HepG2 (cell line): ENCODE measurements around the gene NLE1. TPM values are rescaled to one million over a fixed set of nuclear protein-coding genes. Genes with fewer than 3 reads are reported as not detected.
A peak's percentile ranks its signal among the peaks of the same experiment; 100 is the strongest.

Experiments
- FOSL1 ChIP-seq: sonication (generic); formaldehyde crosslinking; IDR thresholded peaks from 2 replicates; pipeline ENCODE4 v1.9.0; 2021; ENCODE audit warnings: missing genetic modification reagents, borderline replicate concordance
- HES4 ChIP-seq: sonication (generic); formaldehyde crosslinking; IDR thresholded peaks from 2 replicates; pipeline ENCODE4 v1.9.0; 2021; ENCODE audit warnings: mild to moderate bottlenecking, missing genetic modification reagents, borderline replicate concordance
- HNF4A ChIP-seq: sonication (generic); formaldehyde crosslinking; IDR thresholded peaks from 2 replicates; pipeline ENCODE4 v1.4.0; 2020; ENCODE audit warnings: missing genetic modification reagents
- KDM4B ChIP-seq: sonication (generic); formaldehyde crosslinking; IDR thresholded peaks from 2 replicates; pipeline ENCODE4 v1.4.0; 2020; ENCODE audit warnings: missing genetic modification reagents
- MAFK ChIP-seq, 2 experiments: IDR thresholded peaks in 1 of 2; conservative IDR thresholded peaks in 1 of 2; 2 replicates each; pipeline ENCODE4 v1.6.1; 2011; ENCODE audit warnings: improper control_type of control experiment in 2 of 2, low read length in 2 of 2
- MXD1 ChIP-seq: sonication (generic); formaldehyde crosslinking; IDR thresholded peaks from 2 replicates; pipeline ENCODE4 v1.4.0; 2020; ENCODE audit warnings: mild to moderate bottlenecking, missing genetic modification reagents
- NFE2 ChIP-seq: sonication (generic); formaldehyde crosslinking; IDR thresholded peaks from 2 replicates; pipeline ENCODE4 v1.4.0; 2020; ENCODE audit warnings: missing genetic modification reagents
- NFE2L2 ChIP-seq: fragments of 150-350 bp; IDR thresholded peaks from 2 replicates; pipeline ENCODE4 v1.6.1; 2014; ENCODE audit warnings: low read length
- POLR2G ChIP-seq: fragments of 200-400 bp; formaldehyde crosslinking; IDR thresholded peaks from 2 replicates; pipeline ENCODE4 v1.6.1; 2018; ENCODE audit warnings: mild to moderate bottlenecking, low read depth, low read length, moderate library complexity
- REPIN1 ChIP-seq: sonication (generic); formaldehyde crosslinking; IDR thresholded peaks from 2 replicates; pipeline ENCODE4 v1.8.0; 2022; ENCODE audit warnings: missing genetic modification reagents, low read depth, mild to moderate bottlenecking, borderline replicate concordance
- SP5 ChIP-seq: IDR thresholded peaks from 2 replicates; pipeline ENCODE4 v1.6.1; 2016; ENCODE audit warnings: low read depth, borderline replicate concordance
- TARDBP ChIP-seq: sonication (generic); formaldehyde crosslinking; IDR thresholded peaks from 2 replicates; pipeline ENCODE4 v1.8.0; 2022; ENCODE audit warnings: mild to moderate bottlenecking, missing genetic modification reagents
- TRAFD1 ChIP-seq: sonication (generic); formaldehyde crosslinking; IDR thresholded peaks from 2 replicates; pipeline ENCODE4 v1.5.1; 2020; ENCODE audit warnings: missing genetic modification reagents, mild to moderate bottlenecking, borderline replicate concordance
- ZNF407 ChIP-seq: sonication (generic); formaldehyde crosslinking; IDR thresholded peaks from one replicate; pipeline ENCODE4 v1.5.1; 2020; ENCODE audit warnings: mild to moderate bottlenecking, missing genetic modification reagents; ENCODE audit errors: not compliant biosample characterization
- ZNF580 ChIP-seq: IDR thresholded peaks from 2 replicates; pipeline ENCODE4 v1.6.1; 2016; ENCODE audit warnings: low read depth, borderline replicate concordance
- ZNF704 ChIP-seq: sonication (generic); formaldehyde crosslinking; IDR thresholded peaks from 2 replicates; pipeline ENCODE4 v1.8.1; 2023; ENCODE audit warnings: mild to moderate bottlenecking, inconsistent platforms, moderate library complexity, missing genetic modification reagents, borderline replicate concordance
- polyA plus RNA-seq, 8 experiments: library from polyadenylated mRNA; depleted of rRNA in 3 of 8; stranded (reverse) in 7 of 8; unstranded in 1 of 8; fragments of >200 nt; fragmentation: Illumina TruSeq in 4 of 8; extraction: Trizol in 4 of 8; gene quantifications; 2 replicates each; pipeline versions ENCODE4 v1.2.1 to v1.2.3, GENCODE V29; 2011 to 2016; ENCODE audit warnings: low read depth in 4 of 8, missing spikeins in 1 of 8, mixed read lengths in 1 of 8; ENCODE audit not compliant: insufficient read depth in 1 of 8
- total RNA-seq, 5 experiments: library from RNA; depleted of rRNA; stranded (reverse); fragments of >200 nt; fragmentation: Illumina TruSeq; extraction: Trizol; gene quantifications; 2 replicates each; pipeline ENCODE4 v1.2.3, GENCODE V29; 2016; ENCODE audit warnings: low read depth in 1 of 5

NLE1 gene
- total and polyA plus RNA-seq, 2 of the 13 experiments (the other 11 are each of a cell fraction or from before 2014, with no cell fraction given), result 20.3 to 34.5 TPM

- TF ChIP-seq SP5 (CRISPR knock-in tag) (no peak), MAFK (conservative IDR thresholded peaks at IDR 0.05 in 1 of 2, IDR thresholded peaks at IDR 0.05 in 1 of 2; ENCODE audit: low read length in 2 of 2) (0 out of 4 replicates have a peak, but pooled peaks of 1 of the 2 experiments have one; percentile 43), NFE2 (CRISPR knock-in tag) (peak; percentile 85), HNF4A (peak; percentile 20), HES4 (0 out of 2 replicates have a peak, but pooled peaks have one; percentile 5), ZNF580 (0 out of 2 replicates have a peak, but pooled peaks have one; percentile 13), TRAFD1 (no peak), ZNF704 (CRISPR knock-in tag) (no peak), ZNF407 (no peak), FOSL1 (CRISPR knock-in tag) (no peak), KDM4B (CRISPR knock-in tag) (peak; percentile 13; the same call in 1 of the 2 replicates), REPIN1 (CRISPR knock-in tag) (0 out of 2 replicates have a peak, but pooled peaks have one; percentile 13), NFE2L2 (peak; percentile 76), MXD1 (CRISPR knock-in tag) (no peak), POLR2G (0 out of 2 replicates have a peak, but pooled peaks have one; percentile 5), TARDBP (peak; percentile 28; the same call in 1 of the 2 replicates)
These were observed 52.4 kb downstream of the NLE1 start (continued) for GRCh38 chr17:35089586-35090296.
